ENCODE results near the gene PRSS35. TPM values are rescaled to one million over a fixed set of nuclear protein-coding genes. Genes with fewer than 3 reads are reported as not detected.

Gene PRSS35
- total RNA-seq, 1 experiment from 2014 or later: 6.7 TPM

DNA sequence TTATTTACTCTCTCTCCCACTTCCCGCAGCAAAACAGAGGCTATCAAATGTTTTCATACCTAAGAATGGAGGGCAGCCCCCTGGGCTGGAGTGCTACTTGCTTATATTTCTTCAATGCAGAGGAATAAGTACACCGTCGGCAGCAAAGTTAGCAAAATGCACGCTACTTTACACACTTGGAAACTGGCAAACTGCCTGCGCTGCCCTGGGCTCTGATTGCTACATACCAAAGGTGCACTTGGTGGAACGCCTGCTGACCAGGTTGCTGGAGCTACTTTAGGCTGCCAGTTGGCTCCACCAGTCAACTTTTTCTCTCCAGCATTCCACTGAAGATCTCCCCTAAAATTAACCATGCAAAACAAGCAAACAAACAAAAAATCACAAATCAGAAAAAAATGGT is 62.4 kb downstream of the PRSS35 start:
- Mint-ChIP-seq H3K4me1 (no peaks in the 10 kb centered on the region), H3K4me3 (no peak overlapping the region), H3K27me3 (ENCODE audit: low read depth) (no peaks in the 10 kb centered on the region), H3K9me3 (peaks cover 22% of the 10 kb centered on the region), H3K36me3 (peaks cover 10% of the 10 kb centered on the region; the same call in 1 of the 2 replicates), H3K27ac (no peak overlapping the region)
- ATAC-seq: no peak
- DNase-seq (ENCODE audit: low spot score): no peak
- ChIA-PET CTCF (no interaction called here), POLR2A (no interaction called here)
- TF ChIP-seq ZNF416 (CRISPR knock-in tag; IDR thresholded peaks at IDR 0.05) (no peak), ATF1 (CRISPR knock-in tag; IDR thresholded peaks at IDR 0.05) (no peak), ZNF232 (CRISPR knock-in tag; IDR thresholded peaks at IDR 0.05) (no peak), ZNF423 (CRISPR knock-in tag; IDR thresholded peaks at IDR 0.05) (no peak), SP1 (CRISPR knock-in tag; conservative IDR thresholded peaks at IDR 0.05) (no peak), NR3C1 (CRISPR knock-in tag; conservative IDR thresholded peaks at IDR 0.05; ENCODE audit: low read depth) (no peak), ZNF396 (CRISPR knock-in tag; IDR thresholded peaks at IDR 0.05; ENCODE audit: borderline replicate concordance) (no peak), ZNF263 (CRISPR knock-in tag; IDR thresholded peaks at IDR 0.05; ENCODE audit: low read depth) (no peak), NFATC4 (CRISPR knock-in tag; IDR thresholded peaks at IDR 0.05) (no peak), ZNF671 (CRISPR knock-in tag; IDR thresholded peaks at IDR 0.05) (no peak)
- TF ChIP-seq, protein P1, sequence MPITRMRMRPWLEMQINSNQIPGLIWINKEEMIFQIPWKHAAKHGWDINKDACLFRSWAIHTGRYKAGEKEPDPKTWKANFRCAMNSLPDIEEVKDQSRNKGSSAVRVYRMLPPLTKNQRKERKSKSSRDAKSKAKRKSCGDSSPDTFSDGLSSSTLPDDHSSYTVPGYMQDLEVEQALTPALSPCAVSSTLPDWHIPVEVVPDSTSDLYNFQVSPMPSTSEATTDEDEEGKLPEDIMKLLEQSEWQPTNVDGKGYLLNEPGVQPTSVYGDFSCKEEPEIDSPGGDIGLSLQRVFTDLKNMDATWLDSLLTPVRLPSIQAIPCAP (CRISPR knock-in tag; IDR thresholded peaks at IDR 0.05): no peak
- TF ChIP-seq, protein P2, sequence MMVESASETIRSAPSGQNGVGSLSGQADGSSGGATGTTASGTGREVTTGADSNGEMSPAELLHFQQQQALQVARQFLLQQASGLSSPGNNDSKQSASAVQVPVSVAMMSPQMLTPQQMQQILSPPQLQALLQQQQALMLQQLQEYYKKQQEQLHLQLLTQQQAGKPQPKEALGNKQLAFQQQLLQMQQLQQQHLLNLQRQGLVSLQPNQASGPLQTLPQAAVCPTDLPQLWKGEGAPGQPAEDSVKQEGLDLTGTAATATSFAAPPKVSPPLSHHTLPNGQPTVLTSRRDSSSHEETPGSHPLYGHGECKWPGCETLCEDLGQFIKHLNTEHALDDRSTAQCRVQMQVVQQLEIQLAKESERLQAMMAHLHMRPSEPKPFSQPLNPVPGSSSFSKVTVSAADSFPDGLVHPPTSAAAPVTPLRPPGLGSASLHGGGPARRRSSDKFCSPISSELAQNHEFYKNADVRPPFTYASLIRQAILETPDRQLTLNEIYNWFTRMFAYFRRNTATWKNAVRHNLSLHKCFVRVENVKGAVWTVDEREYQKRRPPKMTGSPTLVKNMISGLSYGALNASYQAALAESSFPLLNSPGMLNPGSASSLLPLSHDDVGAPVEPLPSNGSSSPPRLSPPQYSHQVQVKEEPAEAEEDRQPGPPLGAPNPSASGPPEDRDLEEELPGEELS (CRISPR knock-in tag; IDR thresholded peaks at IDR 0.05): no peak

Other genes with a start within 250 kb of the PRSS35 start
- gene ME1, start 81.5 kb upstream of the PRSS35 start, total RNA-seq (2021): 4.1 to 5.3 TPM (median 4.3 TPM) in 3 replicates
- 0.70 to 1.2 TPM (median 1.1 TPM) in 3 replicates for gene SNAP91, start 196.6 kb downstream of the PRSS35 start, total RNA-seq (2021)